Activated CD8-positive, alpha-beta T cell treated with anti-CD3 and anti-CD28 coated beads, Interleukin-2, amount 10 ng/mL, durations not matched to agents 7 days and 5 days (primary cell): Measurements from ENCODE around the gene POLD4. TPM values are rescaled to one million over a fixed set of nuclear protein-coding genes. Genes with fewer than 3 reads are reported as not detected.
"Not testable (repeated sequence)": the region's sequence is repeated elsewhere in the genome, so short reads cannot be mapped to it uniquely, and the experiment has no call there.

Source experiments
- ATAC-seq: fragments of 150-1000 bp; cut with Tn5 transposase; one replicate; pipeline ENCODE4 v1.10.0; 2021; ENCODE audit warnings: moderate library complexity
- CTCF ChIA-PET: fragments of 350-600 bp; sonication (Branson Sonifier 250); formaldehyde crosslinking; loops from one replicate; lab custom pipeline; 2021; ENCODE audit warnings: antibody characterized with exemption; lab: Charles Lee
- POLR2A ChIA-PET: fragments of 350-600 bp; sonication (Branson Sonifier 250); formaldehyde crosslinking; loops from one replicate; lab custom pipeline; 2021; ENCODE audit warnings: antibody characterized with exemption; lab: Charles Lee
- DNase-seq: peaks from one replicate; pipeline ENCODE4 v3.0.0-alpha.2; 2020
- H3K27ac Mint-ChIP-seq: one replicate; pipeline ENCODE4 v1.8.0; 2021; ENCODE audit warnings: mild to moderate bottlenecking, mixed read lengths
- H3K27me3 Mint-ChIP-seq: one replicate; pipeline ENCODE4 v1.8.0; 2021; ENCODE audit warnings: low read depth, mixed read lengths
- H3K36me3 Mint-ChIP-seq: one replicate; pipeline ENCODE4 v1.8.0; 2021; ENCODE audit warnings: low read depth, mixed read lengths
- H3K4me1 Mint-ChIP-seq: one replicate; pipeline ENCODE4 v1.8.0; 2021; ENCODE audit warnings: low read depth, mixed read lengths
- H3K4me3 Mint-ChIP-seq: one replicate; pipeline ENCODE4 v1.8.0; 2021; ENCODE audit warnings: mild to moderate bottlenecking, mixed read lengths
- H3K9me3 Mint-ChIP-seq: one replicate; pipeline ENCODE4 v1.8.0; 2022; ENCODE audit warnings: mixed read lengths; ENCODE audit not compliant: insufficient read depth
- total RNA-seq, 2 experiments: library from RNA; stranded (reverse); gene quantifications; one replicate each; pipeline ENCODE4 v1.2.3, GENCODE V29; 2021

Gene POLD4
- total RNA-seq, 2 experiments from 2014 or later: 53.2 to 56.7 TPM

- Mint-ChIP-seq H3K9me3 (no peaks in the 10 kb centered on the region), H3K4me3 (no peak overlapping the region), H3K27me3 (no peaks in the 10 kb centered on the region), H3K36me3 (no peaks in the 10 kb centered on the region), H3K4me1 (no peaks in the 10 kb centered on the region), H3K27ac (no peak overlapping the region)
- CTCF ChIA-PET: interaction anchor here (0.5 to 18.5 kb wide), 4 partner anchors 13 to 70 kb away, joined by 3 to 196 read pairs (median 8); partner anchors contain the start of gene POLD4
- POLR2A ChIA-PET: interaction anchor here (0.7 kb wide), 1 partner anchor 21 kb away, joined by 3 read pairs; the partner anchor contains the start of gene POLD4
- ATAC-seq: no peak
- no peak for DNase-seq
Measured at GRCh38 chr11:67332081-67332691, 21.2 kb downstream of the POLD4 start.

- DNase-seq (no peak), ATAC-seq (no peak)
- no peaks in the 10 kb centered on the region for H3K9me3 Mint-ChIP-seq
- no peak overlapping the region for H3K27ac Mint-ChIP-seq
- peaks cover 2% of the 10 kb centered on the region for H3K27me3 Mint-ChIP-seq
- no peaks in the 10 kb centered on the region for H3K36me3 Mint-ChIP-seq
- H3K4me1 Mint-ChIP-seq: peaks cover 2% of the 10 kb centered on the region
- H3K4me3 Mint-ChIP-seq: no peak overlapping the region
- ChIA-PET CTCF (interaction anchor here (0.8 to 7.8 kb wide), 6 partner anchors 22 to 59 kb away, joined by 3 to 76 read pairs (median 30); partner anchors contain the start of gene POLD4), POLR2A (interaction anchor here (1.1 kb wide), 1 partner anchor 21 kb away, joined by 4 read pairs; no protein-coding TSS in a partner anchor)
Measured at GRCh38 chr11:67323526-67323925, 29.8 kb downstream of the POLD4 start.

- Mint-ChIP-seq H3K27ac (no peak overlapping the region), H3K9me3 (no peaks in the 10 kb centered on the region), H3K36me3 (peaks cover 4% of the 10 kb centered on the region), H3K4me3 (no peak overlapping the region), H3K27me3 (peaks cover 3% of the 10 kb centered on the region), H3K4me1 (peaks cover 7% of the 10 kb centered on the region)
- CTCF ChIA-PET: interaction anchor here (1.1 to 9.9 kb wide), 6 partner anchors 24 to 64 kb away, joined by 3 to 116 read pairs (median 58); partner anchors contain the start of gene POLD4
- DNase-seq (no peak), ATAC-seq (no peak)
- POLR2A ChIA-PET: interaction anchor here (1.1 to 1.6 kb wide), 4 partner anchors 23 to 60 kb away, joined by 3 to 7 read pairs (median 3); no protein-coding TSS in a partner anchor
Measured at GRCh38 chr11:67322049-67322448, 31.3 kb downstream of the POLD4 start.

- no peak overlapping the region for H3K27ac Mint-ChIP-seq
- H3K36me3 Mint-ChIP-seq: peaks cover 4% of the 10 kb centered on the region
- no peaks in the 10 kb centered on the region for H3K9me3 Mint-ChIP-seq
- H3K4me3 Mint-ChIP-seq: no peak overlapping the region
- DNase-seq: no peak
- no peak for ATAC-seq
- peaks cover 3% of the 10 kb centered on the region for H3K27me3 Mint-ChIP-seq
- POLR2A ChIA-PET: interaction anchor here (0.6 to 1.6 kb wide), 5 partner anchors 24 to 80 kb away, joined by 3 to 7 read pairs (median 3); no protein-coding TSS in a partner anchor
- CTCF ChIA-PET: interaction anchor here (1.0 to 9.9 kb wide), 6 partner anchors 24 to 68 kb away, joined by 3 to 116 read pairs (median 58); partner anchors contain the start of gene POLD4
- H3K4me1 Mint-ChIP-seq: peaks cover 7% of the 10 kb centered on the region
Measured at GRCh38 chr11:67321313-67321871, 32.0 kb downstream of the POLD4 start.

- DNase-seq (no peak), ATAC-seq (no peak)
- Mint-ChIP-seq H3K36me3 (peaks cover 4% of the 10 kb centered on the region), H3K4me3 (no peak overlapping the region), H3K9me3 (no peaks in the 10 kb centered on the region), H3K27ac (no peak overlapping the region), H3K27me3 (peaks cover 3% of the 10 kb centered on the region), H3K4me1 (peaks cover 8% of the 10 kb centered on the region)
- ChIA-PET CTCF (interaction anchor here (1.0 to 9.9 kb wide), 6 partner anchors 25 to 67 kb away, joined by 3 to 116 read pairs (median 58); partner anchors contain the start of gene POLD4), POLR2A (no interaction called here)
Measured at GRCh38 chr11:67320691-67321090, 32.7 kb downstream of the POLD4 start.

GRCh38 chr11:67320011-67320410 is 33.3 kb downstream of the POLD4 start:
- ATAC-seq: no peak
- H3K27me3 Mint-ChIP-seq: peaks cover 3% of the 10 kb centered on the region
- no peaks in the 10 kb centered on the region for H3K9me3 Mint-ChIP-seq
- ChIA-PET CTCF (interaction anchor here (0.6 to 9.9 kb wide), 9 partner anchors 26 to 106 kb away, joined by 3 to 116 read pairs (median 3); partner anchors contain the start of genes ANKRD13D and POLD4), POLR2A (interaction anchor here (1.6 kb wide), 2 partner anchors 17 to 79 kb away, joined by 5 read pairs; no protein-coding TSS in a partner anchor)
- H3K4me3 Mint-ChIP-seq: no peak overlapping the region
- DNase-seq: no peak
- H3K4me1 Mint-ChIP-seq: peaks cover 10% of the 10 kb centered on the region
- H3K27ac Mint-ChIP-seq: no peak overlapping the region
- H3K36me3 Mint-ChIP-seq: peaks cover 4% of the 10 kb centered on the region

GRCh38 chr11:67318876-67319275 is 34.5 kb downstream of the POLD4 start:
- ATAC-seq, H3K36me3 Mint-ChIP-seq, H3K27me3 Mint-ChIP-seq, H3K9me3 Mint-ChIP-seq, DNase-seq, H3K27ac Mint-ChIP-seq: not testable (repeated sequence)
- Mint-ChIP-seq H3K4me1 (peaks cover 14% of the 10 kb centered on the region), H3K4me3 (peak overlapping the region; percentile 91)
- ChIA-PET CTCF (interaction anchor here (1.0 to 9.9 kb wide), 7 partner anchors 27 to 73 kb away, joined by 3 to 116 read pairs (median 53); partner anchors contain the start of genes POLD4 and RAD9A), POLR2A (interaction anchor here (0.6 to 1.6 kb wide), 4 partner anchors 16 to 174 kb away, joined by 3 to 5 read pairs (median 4); partner anchors contain the start of gene POLD4)

GRCh38 chr11:67317888-67318555 is 35.3 kb downstream of the POLD4 start:
- Mint-ChIP-seq H3K36me3 (peaks cover 4% of the 10 kb centered on the region), H3K27me3 (peaks cover 2% of the 10 kb centered on the region), H3K9me3 (no peaks in the 10 kb centered on the region), H3K27ac (peak overlapping the region; percentile 99), H3K4me1 (peaks cover 21% of the 10 kb centered on the region), H3K4me3 (peak overlapping the region; percentile 91)
- CTCF ChIA-PET: interaction anchor here (0.5 to 9.9 kb wide), 33 partner anchors 12 to 264 kb away, joined by 3 to 116 read pairs (median 6); partner anchors contain the start of genes ANKRD13D, GRK2, POLD4 and PPP1CA
- DNase-seq (peak; percentile 36), ATAC-seq (peak; percentile 46)
- POLR2A ChIA-PET: interaction anchor here (0.6 to 1.6 kb wide), 14 partner anchors 16 to 174 kb away, joined by 3 to 16 read pairs (median 6); partner anchors contain the start of genes ANKRD13D and POLD4

- Mint-ChIP-seq H3K9me3 (no peaks in the 10 kb centered on the region), H3K27ac (peak overlapping the region; percentile 99), H3K4me3 (peak overlapping the region; percentile 91), H3K4me1 (peaks cover 27% of the 10 kb centered on the region), H3K36me3 (peaks cover 4% of the 10 kb centered on the region), H3K27me3 (peaks cover 2% of the 10 kb centered on the region)
- DNase-seq (peak; percentile 99), ATAC-seq (peak; percentile 91)
- ChIA-PET POLR2A (interaction anchor here (0.8 to 1.6 kb wide), 14 partner anchors 9 to 77 kb away, joined by 3 to 16 read pairs (median 6); partner anchors contain the start of genes ANKRD13D and POLD4), CTCF (interaction anchor here (0.5 to 9.9 kb wide), 36 partner anchors 10 to 263 kb away, joined by 3 to 116 read pairs (median 4); partner anchors contain the start of genes ANKRD13D, GRK2, POLD4 and PPP1CA)
Measured at GRCh38 chr11:67317205-67317887, 36.0 kb downstream of the POLD4 start.

GRCh38 chr11:67316882-67317204 is 36.5 kb downstream of the POLD4 start:
- DNase-seq (no peak), ATAC-seq (no peak)
- peaks cover 4% of the 10 kb centered on the region for H3K36me3 Mint-ChIP-seq
- H3K4me1 Mint-ChIP-seq: peaks cover 32% of the 10 kb centered on the region
- peak overlapping the region; percentile 99 for H3K27ac Mint-ChIP-seq
- H3K4me3 Mint-ChIP-seq: peak overlapping the region; percentile 91
- POLR2A ChIA-PET: interaction anchor here (0.8 to 1.6 kb wide), 13 partner anchors 9 to 77 kb away, joined by 3 to 16 read pairs (median 7); partner anchors contain the start of genes ANKRD13D and POLD4
- peaks cover 2% of the 10 kb centered on the region for H3K27me3 Mint-ChIP-seq
- CTCF ChIA-PET: interaction anchor here (0.6 to 9.9 kb wide), 28 partner anchors 9 to 236 kb away, joined by 3 to 116 read pairs (median 6); partner anchors contain the start of genes ANKRD13D, GRK2, POLD4 and PPP1CA
- H3K9me3 Mint-ChIP-seq: no peaks in the 10 kb centered on the region
